Stimulated activated CD8-positive, alpha-beta memory T cell treated with anti-CD3 and anti-CD28 coated beads, Interleukin-7, amount 100 ng/mL, for 1 hour (primary cell): ENCODE measurements around the gene IGFL2.
"Not testable (repeated sequence)": the region's sequence is repeated elsewhere in the genome, so short reads cannot be mapped to it uniquely, and the experiment has no call there.

Experiments used
- DNase-seq, 2 donors: peaks; one replicate each; pipeline ENCODE4 v3.0.0-alpha.2; 2020; ENCODE audit warnings: low read depth in 2 of 2

Gene IGFL2

GRCh38 chr19:46189971-46190888 lies 42.2 kb downstream of the IGFL2 start:
- no peak for DNase-seq

GRCh38 chr19:46191356-46191755 lies 43.3 kb downstream of the IGFL2 start:
- no peak for DNase-seq

- no peak for DNase-seq
These were observed 43.9 kb downstream of the IGFL2 start for GRCh38 chr19:46191972-46192371.

- not testable (repeated sequence) for DNase-seq
These were observed 44.6 kb downstream of the IGFL2 start for GRCh38 chr19:46192626-46192991.

GRCh38 chr19:46192992-46193650 lies 45.1 kb downstream of the IGFL2 start:
- DNase-seq: no peak

GRCh38 chr19:46193678-46194077 lies 45.6 kb downstream of the IGFL2 start:
- DNase-seq: no peak

GRCh38 chr19:46195104-46195503 lies 47.1 kb downstream of the IGFL2 start:
- DNase-seq: no peak

GRCh38 chr19:46195919-46196318 lies 47.9 kb downstream of the IGFL2 start:
- not testable (repeated sequence) for DNase-seq

GRCh38 chr19:46196410-46197124 lies 48.5 kb downstream of the IGFL2 start:
- no peak for DNase-seq

GRCh38 chr19:46197314-46198070 lies 49.5 kb downstream of the IGFL2 start:
- no peak for DNase-seq

GRCh38 chr19:46198756-46199155 lies 50.7 kb downstream of the IGFL2 start:
- no peak for DNase-seq

GRCh38 chr19:46201454-46202310 lies 53.6 kb downstream of the IGFL2 start:
- no peak for DNase-seq

- DNase-seq: no peak
These were observed 54.4 kb downstream of the IGFL2 start for GRCh38 chr19:46202426-46202825.

- DNase-seq: no peak
These were observed 55.1 kb downstream of the IGFL2 start for GRCh38 chr19:46202872-46203860.

GRCh38 chr19:46204008-46204407 lies 56.0 kb downstream of the IGFL2 start:
- DNase-seq: no peak

GRCh38 chr19:46205183-46205984 lies 57.3 kb downstream of the IGFL2 start:
- DNase-seq: no peak

GRCh38 chr19:46206176-46206575 lies 58.1 kb downstream of the IGFL2 start:
- DNase-seq: no peak

GRCh38 chr19:46206682-46207081 lies 58.6 kb downstream of the IGFL2 start:
- no peak for DNase-seq

GRCh38 chr19:46207858-46208257 lies 59.8 kb downstream of the IGFL2 start:
- DNase-seq: not testable (repeated sequence)
